Lower leg skin (tissue), 3 donors: Measurements from ENCODE around the gene MTUS2.

Experiments used
- CTCF ChIP-seq, 3 donors: fragments of 450-650 bp; IDR thresholded peaks; one replicate each; pipeline ENCODE4 v1.5.1; 2016; ENCODE audit warnings: antibody characterized with exemption in 3 of 3, mild to moderate bottlenecking in 3 of 3, moderate library complexity in 2 of 3
- POLR2A ChIP-seq, 2 donors: fragments of 450-650 bp; IDR thresholded peaks; one replicate each; pipeline ENCODE4 v1.6.1; 2016 to 2017; ENCODE audit warnings: antibody characterized with exemption in 2 of 2, mild to moderate bottlenecking in 1 of 2, moderate library complexity in 1 of 2

DNA sequence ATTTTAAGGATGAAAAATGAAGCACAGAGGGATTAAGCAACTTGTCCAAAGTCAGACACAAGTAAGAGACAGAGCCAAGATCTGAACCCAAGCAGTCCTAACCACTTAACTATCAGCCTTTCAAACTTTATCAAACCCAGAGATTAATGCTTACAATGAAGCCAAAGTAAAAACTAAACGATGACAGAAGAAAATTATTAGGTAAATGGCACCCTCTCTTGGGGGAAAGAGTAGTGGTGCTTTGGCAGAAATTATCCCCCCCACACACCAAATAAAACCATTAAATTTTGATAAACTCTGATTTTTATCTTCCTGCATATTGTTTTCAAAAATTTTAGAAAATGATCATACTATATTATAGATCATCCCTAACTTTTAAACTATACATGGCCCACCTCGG lies 446.1 kb downstream of the MTUS2 start:
- no peak for TF ChIP-seq CTCF (IDR thresholded peaks at IDR 0.05)
- no peak for TF ChIP-seq POLR2A (IDR thresholded peaks at IDR 0.05)
